Fibroblast of skin of back (primary cell): ENCODE results near the gene SCO2.
A peak's percentile ranks its signal among the peaks of the same experiment; 100 is the strongest.

Source experiments
- DNase-seq: peaks from one replicate; pipeline ENCODE4 v3.0.0-alpha.2; 2013

SCO2 gene

DNA sequence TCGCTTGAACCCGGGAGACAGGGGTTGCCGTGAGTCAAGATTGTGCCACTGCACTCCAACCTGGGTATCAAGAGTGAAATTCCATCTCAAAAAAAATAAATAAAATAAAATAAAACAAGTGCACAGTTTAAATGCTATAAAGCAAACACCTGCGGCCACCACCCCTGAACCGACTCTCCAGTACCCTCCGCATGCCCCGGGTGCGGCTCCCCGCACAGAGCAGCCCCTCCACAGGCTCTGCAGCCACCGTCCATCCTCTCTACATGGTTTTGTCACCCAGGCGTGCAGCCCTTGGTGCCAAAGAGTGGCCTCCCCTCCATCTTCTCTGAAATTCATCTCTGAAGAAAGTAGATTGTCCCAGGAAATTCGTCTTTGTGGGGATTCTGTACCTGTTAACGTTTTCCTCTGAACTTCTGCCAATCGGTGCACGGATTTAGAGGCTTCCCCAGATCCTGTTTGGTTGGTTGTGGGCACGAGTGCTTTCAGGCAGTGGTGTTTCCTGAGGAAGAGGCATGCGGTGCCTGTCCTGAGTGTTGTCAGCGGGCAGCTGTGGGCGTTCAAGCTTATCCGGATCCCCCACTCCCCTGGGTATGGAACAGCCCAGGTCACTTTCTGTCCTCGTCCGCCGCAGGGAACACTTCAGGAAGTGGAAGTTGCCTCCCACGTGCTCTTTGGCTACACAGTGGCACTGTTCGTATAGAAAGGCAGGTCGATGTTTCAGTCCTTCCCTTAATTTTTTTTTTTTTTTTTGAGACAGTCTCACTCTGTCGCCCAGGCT is 34.7 kb downstream of the SCO2 start:
- no peak for DNase-seq

DNA sequence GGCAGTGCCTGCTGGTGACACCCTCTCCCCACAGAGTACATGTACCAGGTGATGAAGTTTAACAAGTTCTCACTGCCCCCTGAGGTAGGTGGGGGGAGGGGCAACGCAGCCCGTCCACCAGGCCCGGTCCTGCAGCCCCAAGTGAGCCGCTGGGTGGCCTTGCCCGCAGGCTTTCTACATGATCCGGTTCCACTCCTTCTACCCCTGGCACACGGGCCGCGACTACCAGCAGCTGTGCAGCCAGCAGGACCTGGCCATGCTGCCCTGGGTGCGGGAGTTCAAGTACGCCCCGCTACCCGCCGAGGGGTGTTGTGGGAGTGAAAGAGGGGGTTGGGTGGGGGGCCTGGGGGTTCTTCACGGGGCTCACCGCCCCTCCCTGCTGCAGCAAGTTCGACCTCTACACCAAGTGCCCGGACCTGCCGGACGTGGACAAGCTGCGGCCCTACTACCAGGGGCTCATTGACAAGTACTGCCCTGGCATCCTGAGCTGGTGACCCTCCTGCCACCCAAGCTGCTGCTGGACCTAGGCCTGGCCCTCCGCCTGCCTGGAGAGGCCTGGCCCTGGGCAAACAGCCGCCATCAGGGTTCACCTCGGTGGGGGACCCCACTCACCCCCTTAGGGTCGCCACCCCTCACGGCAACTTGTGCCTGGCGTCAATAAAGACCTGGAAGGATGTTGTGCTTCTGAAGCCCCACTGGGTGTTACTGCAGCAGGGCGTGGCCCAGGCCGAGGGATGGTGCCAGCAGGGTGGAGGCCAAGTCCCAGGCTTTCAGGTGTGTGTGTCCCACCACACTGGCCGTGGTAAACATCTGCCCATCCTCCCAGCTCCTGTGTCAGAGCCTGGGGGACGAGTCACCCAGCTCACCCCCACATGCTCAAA is 35.8 kb downstream of the SCO2 start:
- no peak for DNase-seq

DNA sequence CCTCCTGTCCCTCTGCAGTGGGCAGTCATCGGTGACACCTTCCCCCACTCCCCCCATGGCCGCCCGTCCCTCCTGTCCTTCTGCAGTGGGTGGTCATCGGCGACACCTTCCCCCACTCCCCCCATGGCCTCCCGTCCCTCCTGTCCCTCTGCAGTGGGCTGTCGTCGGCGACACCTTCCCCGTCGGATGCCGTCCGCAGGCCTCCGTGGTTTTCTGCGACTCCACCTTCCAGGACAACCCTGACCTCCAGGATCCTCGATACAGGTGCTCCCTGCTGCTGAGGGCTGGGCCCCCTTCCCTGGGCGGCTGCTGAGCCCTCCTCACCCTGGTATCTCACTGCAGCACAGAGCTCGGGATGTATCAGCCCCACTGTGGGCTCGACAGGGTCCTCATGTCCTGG is 36.5 kb downstream of the SCO2 start:
- DNase-seq: no peak

DNA sequence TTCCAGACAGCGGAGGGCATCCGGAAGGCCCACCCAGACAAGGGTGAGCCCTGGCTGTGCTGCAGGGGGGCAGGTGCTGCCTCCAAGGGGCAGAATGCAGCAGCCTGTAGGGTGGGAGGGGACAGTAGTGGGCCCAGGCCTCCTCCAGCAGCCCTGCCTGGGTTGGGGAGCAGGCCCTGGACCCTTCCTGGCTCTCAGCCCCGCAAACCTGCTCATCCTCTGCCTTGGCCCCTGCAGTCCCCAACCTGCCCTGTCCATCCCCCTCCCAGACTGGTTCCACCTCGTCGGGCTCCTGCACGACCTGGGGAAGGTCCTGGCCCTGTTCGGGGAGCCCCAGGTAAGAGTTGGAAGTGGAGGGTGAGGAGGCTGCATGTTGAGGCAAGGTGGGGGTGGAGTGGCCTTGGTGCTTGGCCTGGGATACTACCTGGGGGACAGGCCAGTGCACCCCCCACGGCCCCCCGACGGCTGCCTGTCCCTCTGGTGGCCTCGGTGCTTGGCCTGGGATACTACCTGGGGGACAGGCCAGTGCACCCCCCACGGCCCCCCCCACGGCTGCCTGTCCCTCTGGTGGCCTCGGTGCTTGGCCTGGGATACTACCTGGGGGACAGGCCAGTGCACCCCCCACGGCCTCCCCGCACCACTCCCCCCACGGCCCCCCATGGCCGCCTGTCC is 37.3 kb downstream of the SCO2 start:
- no peak for DNase-seq

DNA sequence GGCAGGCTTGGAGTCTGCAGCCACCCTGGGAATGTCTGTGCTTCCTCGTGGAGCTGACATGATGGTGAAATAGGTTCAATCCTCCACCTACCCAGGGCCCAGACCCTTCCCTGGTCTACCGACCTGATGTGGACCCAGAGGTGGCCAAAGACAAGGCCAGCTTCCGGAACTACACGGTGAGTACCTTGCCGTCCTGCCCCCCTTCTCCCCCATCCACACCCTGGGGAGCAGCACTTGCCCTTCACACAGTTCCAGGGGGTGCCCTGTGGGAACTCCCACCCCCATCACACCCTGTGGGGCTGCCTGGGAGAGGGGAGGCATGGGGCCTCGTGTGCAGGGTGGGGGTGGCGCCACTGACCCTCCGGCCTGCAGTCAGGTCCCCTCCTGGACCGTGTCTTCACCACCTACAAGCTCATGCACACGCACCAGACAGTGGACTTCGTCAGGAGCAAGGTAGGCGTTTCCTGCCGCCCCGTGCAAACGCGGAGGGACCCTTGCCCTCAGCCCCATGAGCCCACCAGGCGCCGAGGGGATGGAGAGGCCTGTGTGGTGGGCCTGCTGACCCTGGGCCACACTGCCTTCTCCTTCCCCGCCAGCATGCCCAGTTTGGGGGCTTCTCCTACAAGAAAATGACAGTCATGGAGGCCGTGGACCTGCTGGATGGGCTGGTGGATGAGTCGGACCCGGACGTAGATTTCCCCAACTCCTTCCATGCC is 38.0 kb downstream of the SCO2 start:
- DNase-seq: no peak

DNA sequence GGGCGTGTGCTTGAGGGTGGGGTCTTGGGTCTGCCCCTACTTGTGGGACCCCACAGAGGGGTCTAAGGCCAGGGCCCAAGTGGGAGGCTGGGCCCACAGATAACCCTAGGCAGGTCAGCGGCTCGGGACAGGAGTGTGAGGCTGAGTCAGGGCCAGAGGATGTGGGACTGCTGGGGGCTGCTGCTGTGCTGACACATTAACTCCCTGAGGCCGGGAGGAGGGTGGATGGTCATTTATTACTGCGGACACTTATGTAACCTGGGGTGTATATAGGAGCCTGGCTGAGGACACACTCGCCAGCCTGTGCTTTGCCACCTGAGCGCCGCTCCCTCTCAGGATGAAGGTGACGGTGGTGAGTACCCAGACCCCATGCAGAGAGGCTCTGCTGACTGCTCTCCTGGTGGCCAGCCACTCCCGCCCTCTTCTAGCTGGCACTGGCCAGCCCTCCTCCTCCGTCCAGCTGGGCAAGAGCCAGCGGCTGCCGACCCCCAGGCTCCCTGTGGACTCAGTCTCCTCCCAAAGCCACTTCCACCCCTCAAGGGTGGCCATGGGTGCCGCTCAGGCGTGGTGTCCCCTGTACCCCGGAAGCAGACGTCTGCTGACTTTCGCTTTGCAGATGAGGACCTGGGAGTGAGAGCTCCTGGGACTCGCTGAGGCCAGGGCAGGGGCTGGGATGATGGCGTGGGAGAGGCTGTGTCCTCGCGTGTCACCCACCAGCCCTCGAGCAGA is 38.7 kb downstream of the SCO2 start, which contains the start of gene MIOX:
MIOX (plus strand) TSS at position 299 of the 729 bp plus-strand sequence; CDS start at position 338, 39 bp downstream.
- no peak for DNase-seq

DNA sequence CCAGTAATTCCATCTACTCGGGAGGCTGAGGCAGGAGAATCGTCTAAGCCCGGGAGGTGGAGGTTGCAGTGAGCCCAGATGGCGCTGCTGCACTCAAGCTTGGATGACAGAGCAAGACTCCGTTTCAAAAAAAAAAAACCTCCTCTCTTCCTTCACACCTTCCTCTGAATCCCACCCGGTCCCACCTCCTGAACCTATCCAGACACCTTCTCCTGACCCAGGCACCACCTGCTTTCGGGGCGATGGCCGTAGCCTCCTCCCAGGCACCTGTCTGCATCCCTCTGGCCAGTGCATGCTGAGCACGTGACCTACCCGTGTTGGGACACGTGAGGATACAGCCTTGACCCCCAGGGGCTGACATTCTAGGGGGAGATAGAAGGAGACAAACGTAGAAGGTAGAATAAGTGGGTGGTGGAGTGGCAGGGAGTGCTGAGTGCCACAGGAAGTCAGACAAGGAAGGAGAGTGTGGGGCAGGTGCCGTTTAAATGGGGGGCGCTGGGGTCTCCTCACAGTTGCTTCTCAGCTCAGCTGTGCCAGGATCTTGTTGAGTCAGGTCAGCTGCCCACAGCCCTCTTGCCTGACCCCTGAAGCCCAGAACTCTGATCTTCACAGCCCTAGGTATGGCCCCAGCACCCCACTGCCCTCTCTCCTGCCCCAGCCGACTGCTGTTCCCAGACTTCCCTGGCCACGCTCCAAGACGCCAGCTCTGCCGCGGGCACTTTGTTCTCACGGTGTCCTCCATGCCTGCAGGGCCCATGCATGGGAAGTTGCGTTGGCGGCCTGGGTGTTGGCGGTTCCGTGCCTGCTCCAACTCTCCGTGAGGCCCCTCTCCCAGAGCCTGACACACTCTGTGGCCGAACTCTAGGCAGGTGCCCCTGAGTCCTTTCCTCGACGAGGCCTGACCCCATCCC is 39.9 kb downstream of the SCO2 start:
- no peak for DNase-seq

DNA sequence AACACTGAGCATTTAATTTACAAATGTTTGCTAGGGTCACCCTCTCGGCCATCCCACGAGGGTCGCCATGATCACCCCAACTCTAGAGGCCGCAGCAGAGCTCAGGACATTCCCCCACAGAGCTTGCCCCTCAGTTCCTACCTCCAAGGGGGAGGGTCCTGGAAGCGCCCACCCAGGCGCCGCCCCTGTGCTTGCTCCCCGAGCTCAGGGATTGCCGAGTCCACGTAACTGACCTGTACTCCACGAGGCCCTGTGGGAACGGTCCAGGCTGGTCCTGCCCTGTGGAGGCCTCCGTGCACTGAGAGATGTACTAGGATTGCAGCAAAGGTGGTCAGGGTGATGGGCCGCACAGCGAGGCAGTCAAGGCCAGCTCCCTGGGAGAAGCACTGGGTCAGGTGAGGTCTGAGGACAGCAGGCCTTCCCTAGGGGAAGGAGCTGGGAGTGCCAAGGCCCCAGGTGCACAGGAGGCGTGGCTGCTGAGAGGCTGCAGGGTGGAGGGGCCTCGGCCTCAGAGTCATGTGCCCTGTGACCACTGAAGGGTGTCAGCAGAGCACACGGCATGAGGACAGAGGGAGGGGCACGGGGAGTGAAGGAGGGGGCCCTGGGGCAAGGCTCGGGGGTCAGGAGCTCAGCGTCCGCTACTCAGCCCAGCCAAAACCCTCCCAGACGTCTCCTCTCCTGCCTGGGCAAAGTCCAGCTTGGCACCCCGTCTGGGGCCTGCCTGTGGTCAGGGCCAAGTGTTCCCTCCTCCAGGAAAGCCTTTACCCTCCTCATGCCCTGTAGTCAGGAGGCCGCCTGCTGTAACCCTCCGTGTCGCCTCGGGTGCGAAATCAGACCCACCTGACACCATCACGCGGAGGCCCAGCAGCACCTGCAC is 41.2 kb downstream of the SCO2 start:
- no peak for DNase-seq

DNA sequence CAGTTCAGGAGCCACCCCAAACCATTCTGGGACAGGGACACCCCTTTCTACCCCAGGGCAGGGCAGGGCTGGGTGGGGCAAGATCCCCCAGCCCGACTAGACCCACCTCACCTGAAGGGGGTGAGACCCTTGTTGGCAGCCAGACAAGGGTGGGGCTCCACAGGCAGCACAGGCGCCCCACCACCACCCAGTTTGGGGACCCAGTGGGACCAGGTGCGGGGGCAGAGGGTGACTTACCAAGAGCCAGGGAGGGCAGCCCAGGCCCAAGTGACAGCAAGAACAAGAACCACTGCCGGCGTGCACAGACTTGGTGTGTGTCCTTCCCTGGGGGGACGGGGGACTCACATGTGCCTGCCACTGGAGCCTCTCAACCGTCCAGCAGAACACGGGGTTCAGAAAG is 41.8 kb downstream of the SCO2 start:
- DNase-seq: no peak

DNA sequence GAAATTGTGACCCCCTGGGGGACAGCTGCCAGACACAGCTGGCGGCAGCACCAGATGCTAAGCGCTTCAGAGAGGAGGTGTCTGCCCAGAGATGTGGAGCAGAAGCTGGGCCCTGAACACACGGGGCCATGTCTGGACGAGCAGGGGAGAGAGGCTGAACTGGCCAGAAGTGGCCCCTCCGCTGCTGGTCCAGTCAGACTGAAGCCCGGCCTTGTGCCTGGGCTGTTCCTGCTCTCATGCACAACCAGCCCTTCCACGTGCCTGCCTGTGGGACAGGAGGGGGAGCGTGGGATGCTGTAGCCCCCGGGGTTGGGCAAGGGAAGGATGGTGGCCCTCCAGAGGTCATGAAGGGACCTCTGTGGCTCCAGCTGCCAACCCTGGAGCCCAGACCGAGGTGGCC is 42.3 kb downstream of the SCO2 start:
- no peak for DNase-seq

DNA sequence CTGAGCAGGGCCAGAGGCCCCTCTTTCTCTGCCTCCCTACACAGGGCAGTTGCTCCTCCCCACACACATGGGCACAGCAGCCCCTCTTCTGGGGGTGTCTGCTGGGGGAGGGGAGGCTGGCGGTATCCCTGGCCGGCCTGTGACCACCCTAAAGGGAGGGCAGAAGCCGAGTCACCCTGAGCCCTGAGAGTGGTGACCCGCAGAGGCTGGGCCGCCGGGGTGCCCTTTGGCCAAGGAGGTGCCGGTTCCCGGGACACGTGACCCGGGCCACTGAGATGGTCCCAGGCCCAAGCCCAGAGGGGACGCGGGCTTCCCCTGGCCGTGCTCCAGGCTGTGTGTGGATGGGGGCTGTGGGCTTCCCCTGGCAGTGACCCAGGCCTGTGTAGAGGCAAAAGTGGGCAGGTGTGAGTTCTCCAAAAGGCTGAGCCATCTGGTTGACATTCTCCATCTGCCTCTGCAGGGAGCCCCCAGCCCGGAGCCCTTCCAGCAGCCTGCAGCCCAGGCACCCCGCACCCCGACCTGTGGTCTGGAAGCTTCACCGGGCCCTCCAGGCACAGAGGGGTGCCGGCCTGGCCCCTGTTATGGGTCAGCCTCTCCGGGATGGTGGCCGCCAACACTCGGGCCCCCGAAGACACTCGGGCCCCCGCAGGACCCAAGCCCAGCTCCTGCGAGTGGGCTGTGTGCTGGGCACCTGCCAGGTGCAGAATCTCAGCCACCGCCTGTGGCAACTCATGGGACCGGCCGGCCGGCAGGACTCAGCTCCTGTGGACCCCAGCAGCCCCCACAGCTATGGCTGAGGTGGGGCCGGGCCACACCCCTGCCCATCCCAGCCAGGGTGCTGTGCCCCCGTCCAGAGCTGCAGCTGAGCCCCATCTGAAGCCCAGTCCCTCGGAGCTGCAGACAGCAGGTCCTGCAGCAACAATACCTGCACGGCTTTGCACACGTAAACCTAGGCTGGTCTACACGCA is 43.0 kb downstream of the SCO2 start:
- DNase-seq: no peak

DNA sequence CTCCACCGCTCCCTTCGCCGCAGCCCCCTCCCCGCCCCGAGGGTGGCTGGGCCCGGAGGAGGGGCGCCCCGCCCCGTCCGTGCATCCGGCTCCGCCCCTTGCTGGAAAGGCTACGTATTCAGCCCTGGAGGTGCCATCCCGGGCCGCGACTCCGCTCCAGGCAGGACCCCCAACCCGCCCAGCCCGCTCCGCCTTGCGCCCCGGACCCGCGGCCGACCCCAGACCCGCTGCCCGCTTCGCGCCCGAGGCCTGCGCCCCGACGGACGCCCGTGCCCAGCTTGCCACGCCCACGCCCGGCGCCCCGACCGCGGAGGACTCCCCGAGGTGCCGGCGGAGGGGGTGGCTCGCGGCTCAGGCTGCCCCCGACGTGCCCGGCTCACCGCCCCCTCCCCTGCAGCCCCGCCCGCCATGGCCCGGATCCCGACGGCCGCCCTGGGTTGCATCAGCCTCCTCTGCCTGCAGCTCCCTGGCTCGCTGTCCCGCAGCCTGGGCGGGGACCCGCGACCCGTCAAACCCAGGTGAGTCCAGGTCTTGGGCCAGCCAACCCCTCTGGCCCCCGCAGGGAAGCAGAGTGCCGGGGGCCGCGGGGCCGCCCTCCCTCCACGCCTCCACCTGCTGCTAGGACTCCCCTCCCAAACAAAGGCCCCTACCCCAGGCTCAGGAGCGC is 43.8 kb downstream of the SCO2 start, which contains the start of gene ADM2:
ADM2 (plus strand) TSS at position 104 of the 667 bp plus-strand sequence; CDS start at position 409, 305 bp downstream.
- peak; percentile 41 for DNase-seq

DNA sequence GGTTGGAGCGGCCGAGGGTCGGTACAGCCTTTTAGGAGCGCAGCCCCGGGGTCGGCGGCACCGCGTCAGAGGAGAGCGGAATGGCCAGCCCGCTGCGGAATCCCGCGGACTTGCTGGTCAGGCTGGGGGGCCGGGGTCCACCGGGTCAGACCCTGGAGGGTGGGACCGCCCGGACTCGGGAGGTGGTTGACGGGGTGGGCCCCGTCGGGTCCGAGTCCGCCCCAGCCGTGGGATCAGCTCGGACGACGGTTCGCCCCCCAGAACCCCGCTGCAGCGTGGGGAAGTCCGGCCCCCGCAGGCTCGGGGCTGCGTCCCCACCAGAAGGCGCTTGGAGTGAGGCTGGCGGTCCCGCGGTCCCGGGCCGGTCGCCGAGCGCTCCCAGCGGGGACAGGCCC is 44.4 kb downstream of the SCO2 start:
- DNase-seq: no peak

DNA sequence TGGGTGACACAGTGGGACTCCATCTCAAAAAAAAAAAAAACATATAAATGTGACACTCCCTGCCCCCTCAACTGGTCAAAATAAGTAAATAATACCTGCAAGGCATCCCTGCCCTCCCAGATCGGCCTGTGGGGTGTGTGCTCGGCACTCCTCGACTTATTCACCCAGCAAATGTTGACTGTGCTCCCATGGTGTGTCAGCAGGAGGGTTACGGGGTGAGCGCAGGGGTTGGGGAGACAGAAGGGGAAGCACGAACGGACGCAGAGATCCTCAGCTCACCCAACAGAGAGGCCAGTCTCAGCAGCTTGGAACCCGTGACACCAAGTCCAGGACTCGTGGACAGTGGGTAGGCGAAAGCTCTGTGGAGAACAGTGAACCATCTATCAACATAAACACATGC is 45.7 kb downstream of the SCO2 start:
- no peak for DNase-seq

DNA sequence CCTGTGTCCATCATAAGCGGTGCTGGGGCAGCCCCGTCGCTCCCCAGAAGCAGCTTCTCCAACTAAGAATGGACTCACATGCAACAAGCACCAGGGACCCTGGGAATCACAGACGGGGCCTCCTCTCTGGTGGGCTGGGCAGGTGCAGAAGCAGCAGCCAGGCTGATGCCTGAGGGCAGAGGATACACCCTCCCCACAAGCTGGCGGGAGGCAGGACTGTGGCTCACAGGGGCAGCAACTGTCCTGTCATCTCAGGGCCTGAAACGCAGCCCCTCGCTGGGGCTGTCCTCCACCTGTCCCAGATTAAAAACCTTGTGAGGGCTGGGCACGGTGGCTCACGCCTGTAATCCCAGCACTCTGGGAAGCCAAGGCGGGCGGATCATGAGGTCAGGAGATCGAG is 47.5 kb downstream of the SCO2 start:
- DNase-seq: no peak

DNA sequence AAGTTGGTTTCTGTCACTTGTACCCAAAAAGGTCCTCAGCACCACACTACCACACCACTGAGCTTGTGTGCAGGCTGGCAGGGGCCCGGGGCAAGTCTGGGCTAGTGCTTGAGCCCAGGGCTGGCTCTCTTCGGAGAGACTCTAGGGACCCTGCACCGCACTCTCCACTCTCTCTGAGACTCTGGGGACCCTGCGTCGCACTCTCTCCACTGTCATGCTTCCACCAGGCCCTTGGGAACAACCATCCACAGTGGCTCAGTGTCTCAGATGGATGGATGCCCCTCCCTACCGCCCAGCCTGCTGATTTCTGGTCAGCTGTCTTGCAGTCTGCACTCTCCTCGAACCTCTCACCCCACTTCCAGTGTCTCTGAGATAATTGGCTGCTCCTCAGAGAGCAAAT is 48.5 kb downstream of the SCO2 start:
- no peak for DNase-seq

DNA sequence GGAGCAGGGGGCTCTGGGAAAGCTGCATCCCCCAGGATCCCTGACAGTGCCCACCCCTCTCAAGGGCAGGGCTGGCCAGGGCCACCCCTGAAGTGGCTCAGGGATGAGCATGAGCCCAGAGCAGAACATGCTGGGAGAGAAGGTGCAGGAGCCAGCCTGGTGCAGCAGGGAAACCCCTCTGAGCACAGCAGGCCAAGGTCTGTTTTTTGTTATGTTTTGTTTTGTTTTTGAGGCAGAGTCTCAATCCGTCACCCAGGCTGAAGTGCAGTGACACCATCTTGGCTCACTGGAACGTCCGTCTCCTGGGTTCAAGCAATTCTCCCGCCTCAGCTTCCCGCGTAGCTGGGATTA is 49.8 kb downstream of the SCO2 start:
- DNase-seq: no peak
